IMR-90 (cell line): ENCODE data around the gene NFKB1. TPM values are rescaled to one million over a fixed set of nuclear protein-coding genes. Genes with fewer than 3 reads are reported as not detected.

Experiments
- ATAC-seq: fragments of 200-7000 bp; cut with Tn5 transposase; 2 replicates; pipeline ENCODE4 v1.9.1; 2020; ENCODE audit warnings: low read depth, mild to moderate bottlenecking, moderate library complexity
- BruUV-seq: library from RNA; stranded (reverse); fragments of 400-500 nt; replicated peaks from 2 replicates; lab custom pipeline; 2021; lab: Mats Ljungman, UMichigan
- CTCF ChIA-PET: fragments of 300-600 bp; formaldehyde crosslinking; extraction: SDS; loops from one replicate; lab custom pipeline; 2021; ENCODE audit warnings: antibody characterized with exemption; lab: Yijun Ruan, JAX
- POLR2A ChIA-PET: fragments of 300-600 bp; sonication (Branson Sonifier 250); formaldehyde crosslinking; loops from one replicate; lab custom pipeline; 2022; ENCODE audit warnings: antibody characterized with exemption; ENCODE audit not compliant: unreplicated experiment; lab: Charles Lee
- DNase-seq: peaks from one replicate; pipeline ENCODE4 v3.0.0; 2013
- H2AFZ ChIP-seq: replicated peaks from 2 replicates; pipeline ENCODE3; 2013; ENCODE audit warnings: low read length, mild to moderate bottlenecking; ENCODE audit not compliant: poor library complexity
- H2AK5ac ChIP-seq: 2 replicates; pipeline ENCODE4 v1.6.1; 2013; ENCODE audit warnings: low read depth, low read length, inconsistent platforms
- H2AK9ac ChIP-seq: replicated peaks from 2 replicates; pipeline ENCODE3; 2013; ENCODE audit warnings: mild to moderate bottlenecking, low read depth, low read length, moderate library complexity; ENCODE audit not compliant: poor library complexity
- H2BK120ac ChIP-seq: 2 replicates; pipeline ENCODE4 v1.6.1; 2013; ENCODE audit warnings: low read depth, low read length, inconsistent platforms
- H2BK15ac ChIP-seq: 3 replicates; pipeline ENCODE4 v1.6.1; 2013; ENCODE audit warnings: low read depth, low read length, inconsistent platforms
- H2BK20ac ChIP-seq: 2 replicates; pipeline ENCODE4 v1.6.1; 2013; ENCODE audit warnings: low read depth, mild to moderate bottlenecking, inconsistent platforms, low read length, moderate library complexity
- H2BK5ac ChIP-seq: 2 replicates; pipeline ENCODE4 v1.6.1; 2013; ENCODE audit warnings: mild to moderate bottlenecking, low read depth, low read length, inconsistent platforms; ENCODE audit not compliant: poor library complexity, severe bottlenecking
- H3K14ac ChIP-seq: replicated peaks from 2 replicates; pipeline ENCODE4 v1.6.1; 2013; ENCODE audit warnings: low read depth, low read length, inconsistent platforms
- H3K18ac ChIP-seq: 2 replicates; pipeline ENCODE4 v1.6.1; 2013; ENCODE audit warnings: low read depth, low read length, control low read depth
- H3K23ac ChIP-seq: 2 replicates; pipeline ENCODE4 v1.6.1; 2013; ENCODE audit warnings: low read depth, low read length, inconsistent platforms
- H3K27ac ChIP-seq: 2 replicates; pipeline ENCODE4 v1.5.1; 2013; ENCODE audit warnings: mild to moderate bottlenecking, control low read depth, low read length; ENCODE audit not compliant: insufficient read depth
- H3K27me3 ChIP-seq: 2 replicates; pipeline ENCODE4 v1.6.1; 2013; ENCODE audit warnings: low read length; ENCODE audit not compliant: control insufficient read depth, insufficient read depth
- H3K36me3 ChIP-seq: 2 replicates; pipeline ENCODE4 v1.6.1; 2013; ENCODE audit warnings: low read length, mixed read lengths; ENCODE audit not compliant: control insufficient read depth, insufficient read depth
- H3K4ac ChIP-seq: 2 replicates; pipeline ENCODE4 v1.6.1; 2013; ENCODE audit warnings: low read depth, low read length, inconsistent platforms
- H3K4me1 ChIP-seq: 2 replicates; pipeline ENCODE4 v1.6.1; 2013; ENCODE audit warnings: low read length, mixed read lengths; ENCODE audit not compliant: control insufficient read depth, insufficient read depth
- H3K4me2 ChIP-seq: 2 replicates; pipeline ENCODE4 v1.6.1; 2013; ENCODE audit warnings: low read depth, mild to moderate bottlenecking, control low read depth, low read length, moderate library complexity
- H3K4me3 ChIP-seq: 2 replicates; pipeline ENCODE4 v1.5.1; 2013; ENCODE audit warnings: low read depth, mild to moderate bottlenecking, control low read depth, low read length, moderate library complexity; ENCODE audit not compliant: insufficient read depth
- H3K56ac ChIP-seq: 2 replicates; pipeline ENCODE4 v1.6.1; 2013; ENCODE audit warnings: low read length, inconsistent platforms; ENCODE audit not compliant: insufficient read depth; ENCODE audit errors: extremely low read depth
- H3K79me1 ChIP-seq, 2 experiments: 2 replicates each; pipeline ENCODE4 v1.6.1; 2013; ENCODE audit warnings: low read length in 2 of 2, inconsistent platforms in 1 of 2, low read depth in 1 of 2
- H3K9ac ChIP-seq: 2 replicates; pipeline ENCODE4 v1.6.1; 2013; ENCODE audit warnings: low read depth, low read length, control low read depth
- H3K9me1 ChIP-seq: 2 replicates; pipeline ENCODE4 v1.6.1; 2013; ENCODE audit warnings: low read length, inconsistent platforms; ENCODE audit not compliant: insufficient read depth
- H3K9me3 ChIP-seq: 2 replicates; pipeline ENCODE4 v1.6.1; 2013; ENCODE audit warnings: low read length; ENCODE audit not compliant: control insufficient read depth, insufficient read depth
- H4K20me1 ChIP-seq: 2 replicates; pipeline ENCODE4 v1.6.1; 2013; ENCODE audit warnings: low read length, inconsistent platforms; ENCODE audit not compliant: insufficient read depth
- H4K5ac ChIP-seq: 2 replicates; pipeline ENCODE4 v1.6.1; 2013; ENCODE audit warnings: mild to moderate bottlenecking, low read depth, low read length, control low read depth
- H4K8ac ChIP-seq, 2 experiments: 2 replicates each; pipeline ENCODE4 v1.6.1; 2013; ENCODE audit warnings: low read depth in 2 of 2, low read length in 2 of 2, control low read depth in 1 of 2, inconsistent platforms in 1 of 2
- H4K91ac ChIP-seq: 2 replicates; pipeline ENCODE4 v1.6.1; 2013; ENCODE audit warnings: low read depth, low read length, inconsistent platforms; ENCODE audit not compliant: insufficient read depth
- BHLHE40 ChIP-seq: fragments of 150-350 bp; IDR thresholded peaks from 2 replicates; pipeline ENCODE4 v1.6.1; 2016; ENCODE audit warnings: mild to moderate bottlenecking, low read depth, low read length
- CEBPB ChIP-seq: IDR thresholded peaks from 2 replicates; pipeline ENCODE4 v1.6.1; 2012; ENCODE audit warnings: low read depth, low read length, improper control_type of control experiment
- FOS ChIP-seq: fragments of 150-350 bp; IDR thresholded peaks from 2 replicates; pipeline ENCODE4 v1.6.1; 2016; ENCODE audit warnings: low read depth, low read length
- MAZ ChIP-seq: IDR thresholded peaks from 2 replicates; pipeline ENCODE4 v1.6.1; 2012; ENCODE audit warnings: low read depth, mild to moderate bottlenecking, low read length, improper control_type of control experiment, moderate library complexity, borderline replicate concordance
- POLR2A ChIP-seq: IDR thresholded peaks from 2 replicates; pipeline ENCODE4 v1.6.1; 2012; ENCODE audit warnings: mild to moderate bottlenecking, low read depth, low read length
- RCOR1 ChIP-seq: IDR thresholded peaks from 2 replicates; pipeline ENCODE4 v1.6.1; 2012; ENCODE audit warnings: mild to moderate bottlenecking, low read length, improper control_type of control experiment; ENCODE audit not compliant: insufficient replicate concordance
- SMC3 ChIP-seq: fragments of 150-350 bp; IDR thresholded peaks from 2 replicates; pipeline ENCODE4 v1.6.1; 2016; ENCODE audit warnings: low read depth, mild to moderate bottlenecking, antibody characterized with exemption, low read length, moderate library complexity
- WGBS, 2 experiments: methylation state at CpG; one replicate each; pipeline versions ENCODE4 v1.1.5 to v1.1.7; 2013; ENCODE audit warnings: missing lambda C conversion rate in 2 of 2; ENCODE audit not compliant: insufficient read length in 1 of 2; ENCODE audit errors: extremely low coverage in 2 of 2; 5-methylcytosine and 5-hydroxymethylcytosine counted together
- dilution Hi-C: fragments of 300-500 bp; cut with HindIII; formaldehyde crosslinking; loops from one replicate; pipeline ENCODE4 v1.14.3; 2018; ENCODE audit warnings: low sequenced_read_pairs; ENCODE audit not compliant: unreplicated experiment
- in situ Hi-C: fragments of 300-500 bp; cut with MboI; formaldehyde crosslinking; loops from 3 replicates; pipeline ENCODE4 v1.14.3; 2019; ENCODE audit warnings: low sequenced_read_pairs, inconsistent platforms, mixed read lengths
- intact Hi-C: fragments of 100-400 bp; cut with micrococcal nuclease; formaldehyde crosslinking; loops from 2 replicates; pipeline ENCODE4 v1.10.0; 2022
- polyA plus RNA-seq, 3 experiments: library from polyadenylated mRNA; depleted of rRNA; stranded (reverse); fragments of >200 nt; gene quantifications; 2 replicates each; pipeline ENCODE4 v1.2.3, GENCODE V29; 2012; ENCODE audit warnings: low replicate concordance in 1 of 3
- total RNA-seq: library from RNA; depleted of rRNA; stranded (reverse); fragments of >200 nt; gene quantifications from 2 replicates; pipeline ENCODE4 v1.2.3, GENCODE V29; 2012
- TF ChIP-seq, protein P1 (sequence below): fragments of 150-350 bp; IDR thresholded peaks from 2 replicates; pipeline ENCODE4 v1.6.1; 2017; ENCODE audit warnings: mild to moderate bottlenecking, antibody characterized with exemption, low read length, low read depth

Gene NFKB1
- total and polyA plus RNA-seq, 2 of the 4 experiments (the other 2 are of a cell fraction), result 19.8 to 24.6 TPM

DNA sequence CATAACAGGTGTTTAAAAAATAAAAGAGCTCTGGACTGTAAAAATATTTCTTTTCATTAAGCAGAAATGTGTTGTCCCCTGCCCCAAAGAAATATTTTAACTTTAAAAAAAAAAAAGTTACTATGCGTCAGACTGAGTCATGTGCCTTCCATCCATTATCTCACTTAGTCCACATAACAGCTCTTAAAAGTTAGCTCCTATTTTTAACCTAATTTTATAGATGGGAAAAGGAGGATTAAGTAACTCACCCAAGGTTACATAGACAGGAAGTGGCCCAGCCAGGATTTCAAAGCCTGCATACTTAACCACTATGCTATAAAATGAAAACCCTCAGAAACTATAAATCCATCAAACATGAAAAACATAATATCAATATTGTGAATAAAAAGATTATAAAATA, 161.9 kb downstream of the NFKB1 start:
- 0 out of 2 replicates have a peak, but pooled peaks cover 3% of the 10 kb centered on the region for H3K9me1 ChIP-seq
- H3K18ac ChIP-seq, result no peak overlapping the region
- H3K14ac ChIP-seq, result 0 out of 2 replicates have a peak overlapping the region, but pooled peaks have one; percentile 19
- no peak overlapping the region for H4K8ac ChIP-seq
- H2AFZ ChIP-seq, result no peak overlapping the region
- in situ Hi-C loops, result no loop called here
- no peak overlapping the region for H3K4me2 ChIP-seq
- dilution Hi-C loops, result no loop called here
- H4K5ac ChIP-seq, result no peak overlapping the region
- H3K23ac ChIP-seq, result no peak overlapping the region
- ATAC-seq, result peak; percentile 59
- POLR2A ChIA-PET, result no interaction called here
- no peak overlapping the region for H2BK5ac ChIP-seq
- no peak overlapping the region for H2AK5ac ChIP-seq
- H3K36me3 ChIP-seq, result peaks cover 19% of the 10 kb centered on the region
- H3K4ac ChIP-seq, result peak overlapping the region; percentile 51; the same call in 1 of the 2 replicates
- no peak overlapping the region for H3K4me3 ChIP-seq
- no peaks in the 10 kb centered on the region for H3K9me3 ChIP-seq
- no peak overlapping the region; the same call in 2 of the 3 replicates for H2BK15ac ChIP-seq
- CTCF ChIA-PET, result interaction anchor here (0.6 kb wide), 1 partner anchor 50 kb away, joined by 5 read pairs; no protein-coding TSS in a partner anchor
- no peak overlapping the region for H2AK9ac ChIP-seq
- H4K20me1 ChIP-seq, result no peaks in the 10 kb centered on the region
- H3K27ac ChIP-seq, result no peak overlapping the region
- no peak overlapping the region for H2BK120ac ChIP-seq
- peak; percentile 80 for DNase-seq
- no peak overlapping the region for H3K56ac ChIP-seq
- 0 out of 4 replicates have a peak, but pooled peaks cover 0 to 6% of the 10 kb centered on the region in 2 experiments for H3K79me1 ChIP-seq
- WGBS, 2 experiments, result no CpG with 5 or more reads among the region's 1 CpG
- intact Hi-C loops, result no loop called here
- TF ChIP-seq MAZ (no peak), RCOR1 (no peak), FOS (peak; percentile 50), SMC3 (no peak), POLR2A (no peak), CEBPB (peak; percentile 46; the same call in 1 of the 2 replicates), BHLHE40 (peak; percentile 89)
- TF ChIP-seq, protein P1, sequence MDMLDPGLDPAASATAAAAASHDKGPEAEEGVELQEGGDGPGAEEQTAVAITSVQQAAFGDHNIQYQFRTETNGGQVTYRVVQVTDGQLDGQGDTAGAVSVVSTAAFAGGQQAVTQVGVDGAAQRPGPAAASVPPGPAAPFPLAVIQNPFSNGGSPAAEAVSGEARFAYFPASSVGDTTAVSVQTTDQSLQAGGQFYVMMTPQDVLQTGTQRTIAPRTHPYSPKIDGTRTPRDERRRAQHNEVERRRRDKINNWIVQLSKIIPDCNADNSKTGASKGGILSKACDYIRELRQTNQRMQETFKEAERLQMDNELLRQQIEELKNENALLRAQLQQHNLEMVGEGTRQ, result peak; percentile 50; the same call in 1 of the 2 replicates
- no peaks in the 10 kb centered on the region for H3K27me3 ChIP-seq
- no peaks in the 10 kb centered on the region; the same call in 1 of the 2 replicates for H3K4me1 ChIP-seq
- 0 out of 2 replicates have a peak overlapping the region, but pooled peaks have one; percentile 26 for H2BK20ac ChIP-seq
- no peak overlapping the region for H3K9ac ChIP-seq
- no TSS peak for BruUV-seq
- no peak overlapping the region for H4K91ac ChIP-seq
